GOT3 (cell line): ENCODE results near the gene PEA15.

Source experiments
- DNase-seq: peaks from one replicate; lab custom pipeline; 2025; ENCODE audit warnings: mixed read lengths; lab: John Stamatoyannopoulos, UW

The PEA15 gene

GRCh38 chr1:160179336-160179735 is 25.8 kb upstream of the PEA15 start:
- no peak for DNase-seq

GRCh38 chr1:160186246-160186645 is 18.9 kb upstream of the PEA15 start:
- no peak for DNase-seq

GRCh38 chr1:160186729-160187128 is 18.5 kb upstream of the PEA15 start:
- no peak for DNase-seq

GRCh38 chr1:160187407-160187806 is 17.8 kb upstream of the PEA15 start:
- DNase-seq, result no peak

- DNase-seq, result no peak
These were observed 16.8 kb upstream of the PEA15 start for GRCh38 chr1:160188341-160188740.

- DNase-seq, result no peak
These were observed 15.2 kb upstream of the PEA15 start, which contains the start of gene CASQ1 for GRCh38 chr1:160189649-160190625. CASQ1 (plus strand) TSS chr1:160190575; CDS start chr1:160190752, 177 bp downstream.

- DNase-seq, result no peak
These were observed 13.4 kb upstream of the PEA15 start for GRCh38 chr1:160191756-160192155.

GRCh38 chr1:160192234-160192633 is 12.9 kb upstream of the PEA15 start:
- no peak for DNase-seq

GRCh38 chr1:160193091-160193819 is 11.9 kb upstream of the PEA15 start:
- DNase-seq, result peak; percentile 74

- DNase-seq, result no peak
These were observed 11.1 kb upstream of the PEA15 start for GRCh38 chr1:160193832-160194736.

GRCh38 chr1:160194737-160195059 is 10.5 kb upstream of the PEA15 start:
- DNase-seq, result no peak

- no peak for DNase-seq
These were observed 9.0 kb upstream of the PEA15 start for GRCh38 chr1:160196143-160196542.

- no peak for DNase-seq
These were observed 8.0 kb upstream of the PEA15 start for GRCh38 chr1:160197231-160197630.

- no peak for DNase-seq
These were observed 4.4 kb upstream of the PEA15 start for GRCh38 chr1:160200786-160201185.

GRCh38 chr1:160204526-160205241 is 500 bp upstream of the PEA15 start:
- DNase-seq, result no peak

GRCh38 chr1:160206036-160206389 is 829 bp downstream of the PEA15 start:
- no peak for DNase-seq

- DNase-seq, result no peak
These were observed 1.4 kb downstream of the PEA15 start for GRCh38 chr1:160206421-160207117.

- DNase-seq, result no peak
These were observed 2.0 kb downstream of the PEA15 start for GRCh38 chr1:160207118-160207650.

GRCh38 chr1:160207771-160208556 is 2.8 kb downstream of the PEA15 start:
- DNase-seq, result no peak
